Breast epithelium (tissue), 3 donors: ENCODE data around the gene TPD52L1.

Source experiments
- CTCF ChIP-seq, 3 donors: fragments of 450-650 bp; IDR thresholded peaks; one replicate each; pipeline ENCODE4 v1.5.1; 2016 to 2017; ENCODE audit warnings: antibody characterized with exemption in 3 of 3, mild to moderate bottlenecking in 3 of 3, moderate library complexity in 3 of 3
- POLR2A ChIP-seq: fragments of 450-650 bp; IDR thresholded peaks from one replicate; pipeline ENCODE4 v1.6.1; 2016; ENCODE audit warnings: antibody characterized with exemption, mild to moderate bottlenecking, moderate library complexity
- POLR2AphosphoS5 ChIP-seq, 3 donors: sonication (generic); formaldehyde crosslinking; IDR thresholded peaks; one replicate each; pipeline ENCODE4 v1.6.1; 2017; ENCODE audit warnings: antibody characterized with exemption in 3 of 3

GRCh38 chr6:125264476-125264875, 110.9 kb downstream of the TPD52L1 start:
- TF ChIP-seq CTCF (IDR thresholded peaks at IDR 0.05) (no peak), POLR2A (no peak), POLR2AphosphoS5 (IDR thresholded peaks at IDR 0.05) (no peak)
